Medulla oblongata (tissue), 1 donor: Measurements from ENCODE around the gene IFITM5.
"Not testable (repeated sequence)": the region's sequence is repeated elsewhere in the genome, so short reads cannot be mapped to it uniquely, and the experiment has no call there.

Source experiments
- DNase-seq: peaks from one replicate; pipeline ENCODE4 v3.0.0-alpha.2; 2015; ENCODE audit errors: extremely low spot score

Gene IFITM5

GRCh38 chr11:299081-299891, at the start of gene IFITM5:
TSS of gene IFITM5 (minus strand) at chr11:299526. CDS start at chr11:299490, 36 bp downstream.
- no peak for DNase-seq

- DNase-seq: no peak
Observed at GRCh38 chr11:346529-346928, 47.2 kb upstream of the IFITM5 start.

- DNase-seq: no peak
Observed at GRCh38 chr11:344836-345578, 45.7 kb upstream of the IFITM5 start.

GRCh38 chr11:342328-342727, 43.0 kb upstream of the IFITM5 start:
- DNase-seq: peak; percentile 7

GRCh38 chr11:340539-341512, 41.5 kb upstream of the IFITM5 start:
- DNase-seq: no peak

- no peak for DNase-seq
Observed at GRCh38 chr11:339963-340362, 40.6 kb upstream of the IFITM5 start.

- no peak for DNase-seq
Observed at GRCh38 chr11:337711-338110, 38.4 kb upstream of the IFITM5 start.

- no peak for DNase-seq
Observed at GRCh38 chr11:336659-337198, 37.4 kb upstream of the IFITM5 start.

GRCh38 chr11:335779-336658, 36.7 kb upstream of the IFITM5 start:
- DNase-seq: peak; percentile 73

- DNase-seq: no peak
Observed at GRCh38 chr11:334264-334994, 35.1 kb upstream of the IFITM5 start.

GRCh38 chr11:333616-334263, 34.4 kb upstream of the IFITM5 start:
- not testable (repeated sequence) for DNase-seq

- no peak for DNase-seq
Observed at GRCh38 chr11:332651-333480, 33.5 kb upstream of the IFITM5 start.

GRCh38 chr11:331358-332060, 32.2 kb upstream of the IFITM5 start:
- no peak for DNase-seq

- DNase-seq: no peak
Observed at GRCh38 chr11:330694-331357, 31.5 kb upstream of the IFITM5 start.

GRCh38 chr11:330307-330693, 31.0 kb upstream of the IFITM5 start:
- DNase-seq: no peak

GRCh38 chr11:329886-330253, 30.5 kb upstream of the IFITM5 start:
- no peak for DNase-seq

- not testable (repeated sequence) for DNase-seq
Observed at GRCh38 chr11:328516-329100, 29.3 kb upstream of the IFITM5 start.
